Progenitor cell of endocrine pancreas (in vitro differentiated cells): Measurements from ENCODE around the gene FN3KRP. TPM values are rescaled to one million over a fixed set of nuclear protein-coding genes. Genes with fewer than 3 reads are reported as not detected.

Experiments
- DNase-seq: peaks from one replicate; pipeline ENCODE4 v3.0.0; 2021; ENCODE audit warnings: low spot score; ENCODE audit not compliant: unreplicated experiment
- H3K27ac Mint-ChIP-seq: 2 replicates; pipeline ENCODE4 v1.8.0; 2021; ENCODE audit warnings: mild to moderate bottlenecking, moderate library complexity, mixed read lengths
- H3K27me3 Mint-ChIP-seq: 2 replicates; pipeline ENCODE4 v1.8.0; 2021; ENCODE audit warnings: mixed read lengths
- H3K36me3 Mint-ChIP-seq: 2 replicates; pipeline ENCODE4 v1.8.0; 2022; ENCODE audit warnings: mixed read lengths; ENCODE audit not compliant: insufficient read depth
- H3K4me1 Mint-ChIP-seq: 2 replicates; pipeline ENCODE4 v1.8.0; 2021; ENCODE audit warnings: low read depth, mixed read lengths
- H3K4me3 Mint-ChIP-seq: 2 replicates; pipeline ENCODE4 v1.8.0; 2021; ENCODE audit warnings: low read depth, mild to moderate bottlenecking, moderate library complexity, mixed read lengths
- H3K9me3 Mint-ChIP-seq: 2 replicates; pipeline ENCODE4 v1.8.0; 2021; ENCODE audit warnings: low read depth, mixed read lengths
- CTCF ChIP-seq: fragments of 200-600 bp; sonication (generic); IDR thresholded peaks from one replicate; pipeline ENCODE4 v1.5.0; 2021; ENCODE audit warnings: antibody characterized with exemption, mild to moderate bottlenecking; ENCODE audit not compliant: unreplicated experiment
- microRNA-seq: library from miRNA; unstranded; fragments of <30 nt; microRNA quantifications from one replicate; pipeline ENCODE4 v1.1.0, GENCODE V29; 2020; ENCODE audit warnings: borderline number of aligned reads; ENCODE audit not compliant: unreplicated experiment
- total RNA-seq: library from RNA; stranded (reverse); gene quantifications from 2 replicates; pipeline ENCODE4 v1.2.1, GENCODE V29; 2021

The FN3KRP gene
- total RNA-seq, 1 donor from 2014 or later = 34.2 TPM

GRCh38 chr17:82776454-82776853 is 59.9 kb downstream of the FN3KRP start:
- Mint-ChIP-seq H3K36me3 (peaks cover 26% of the 10 kb centered on the region), H3K4me3 (no peak overlapping the region), H3K9me3 (peaks cover 4% of the 10 kb centered on the region), H3K27me3 (no peaks in the 10 kb centered on the region), H3K4me1 (peaks cover 2% of the 10 kb centered on the region), H3K27ac (no peak overlapping the region)
- no peak for DNase-seq
- no peak for TF ChIP-seq CTCF

Small RNA genes lying within 50 kb of the gene (microRNA-seq; reads per million reads assigned to microRNA genes)
- not detected for gene MIR4525

Other genes with a start within 250 kb of the FN3KRP start
- 71.8 and 76.6 TPM in 2 replicates for gene FOXK2, start 197.0 kb upstream of the FN3KRP start, total RNA-seq
- gene WDR45B, start 68.3 kb upstream of the FN3KRP start, total RNA-seq = 75.8 and 77.6 TPM in 2 replicates
- 13.3 and 14.3 TPM in 2 replicates for gene RAB40B, start 18.0 kb upstream of the FN3KRP start, total RNA-seq
- gene FN3K, start 18.9 kb downstream of the FN3KRP start, total RNA-seq = 40.4 and 40.6 TPM in 2 replicates
- 95.6 and 103 TPM in 2 replicates for gene TBCD, start 35.4 kb downstream of the FN3KRP start, total RNA-seq
- 0.07 and 0.11 TPM in 2 replicates for gene ZNF750, start 123.3 kb downstream of the FN3KRP start, total RNA-seq